RWPE1 (cell line): ENCODE data around the gene RAE1.
"Not testable (repeated sequence)": the region's sequence is repeated elsewhere in the genome, so short reads cannot be mapped to it uniquely, and the experiment has no call there.

ENCODE experiments used
- CTCF ChIA-PET: fragments of 350-600 bp; sonication (Branson Sonifier 250); formaldehyde crosslinking; extraction: SDS; loops from one replicate; lab custom pipeline; 2021; lab: Yijun Ruan, JAX
- POLR2A ChIA-PET: fragments of 400-600 bp; formaldehyde crosslinking; extraction: SDS; loops from one replicate; lab custom pipeline; 2020; ENCODE audit warnings: antibody characterized with exemption; ENCODE audit not compliant: low non-redundant PET; lab: Yijun Ruan, JAX
- DNase-seq: peaks from one replicate; pipeline ENCODE4 v3.0.0; 2012; ENCODE audit warnings: low spot score
- H3K27ac ChIP-seq: fragments of 450-650 bp; 2 replicates; pipeline ENCODE4 v1.5.1; 2017
- CTCF ChIP-seq: fragments of 450-650 bp; conservative IDR thresholded peaks from 2 replicates; pipeline ENCODE4 v1.5.1; 2017; ENCODE audit warnings: low read depth, mild to moderate bottlenecking

RAE1 gene

GRCh38 chr20:57414867-57415592 is 64.0 kb downstream of the RAE1 start:
- ChIA-PET POLR2A (no interaction called here), CTCF (interaction anchor here (0.5 to 1.7 kb wide), 4 partner anchors 10 to 504 kb away, joined by 3 to 4 read pairs (median 3); no protein-coding TSS in a partner anchor)
- DNase-seq, result no peak
- TF ChIP-seq CTCF, result no peak
- H3K27ac ChIP-seq, result no peak overlapping the region

- TF ChIP-seq CTCF, result no peak
- no peak for DNase-seq
- POLR2A ChIA-PET, result no interaction called here
- CTCF ChIA-PET, result interaction anchor here (0.6 to 1.7 kb wide), 3 partner anchors 9 to 285 kb away, joined by 3 to 5 read pairs (median 3); no protein-coding TSS in a partner anchor
- H3K27ac ChIP-seq, result no peak overlapping the region
Measured at GRCh38 chr20:57415771-57416170, 64.7 kb downstream of the RAE1 start.

- no peak for TF ChIP-seq CTCF
- CTCF ChIA-PET, result interaction anchor here (0.6 to 1.7 kb wide), 3 partner anchors 9 to 285 kb away, joined by 3 to 5 read pairs (median 4); no protein-coding TSS in a partner anchor
- POLR2A ChIA-PET, result no interaction called here
- no peak overlapping the region for H3K27ac ChIP-seq
- no peak for DNase-seq
Measured at GRCh38 chr20:57416296-57417022, 65.4 kb downstream of the RAE1 start.

- H3K27ac ChIP-seq, result no peak overlapping the region
- DNase-seq, result no peak
- CTCF ChIA-PET, result interaction anchor here (0.6 kb wide), 1 partner anchor 16 kb away, joined by 4 read pairs; no protein-coding TSS in a partner anchor
- POLR2A ChIA-PET, result no interaction called here
- no peak for TF ChIP-seq CTCF
Measured at GRCh38 chr20:57417051-57417689, 66.1 kb downstream of the RAE1 start.

GRCh38 chr20:57417830-57418780 is 67.0 kb downstream of the RAE1 start:
- no peak for DNase-seq
- ChIA-PET CTCF (interaction anchor here (0.6 to 1.0 kb wide), 5 partner anchors 13 to 83 kb away, joined by 3 to 4 read pairs (median 3); no protein-coding TSS in a partner anchor), POLR2A (no interaction called here)
- TF ChIP-seq CTCF, result no peak
- H3K27ac ChIP-seq, result no peak overlapping the region

- CTCF ChIA-PET, result interaction anchor here (0.5 to 0.9 kb wide), 3 partner anchors 12 to 25 kb away, joined by 3 to 4 read pairs (median 3); no protein-coding TSS in a partner anchor
- POLR2A ChIA-PET, result not testable (repeated sequence)
Measured at GRCh38 chr20:57419479-57419878, 68.4 kb downstream of the RAE1 start.

More at GRCh38 chr20:57419479-57419878, 68.4 kb downstream of the RAE1 start:
- not testable (repeated sequence) for DNase-seq, H3K27ac ChIP-seq
